ENCODE data around the gene WASF2.

- TF ChIP-seq CTCF (IDR thresholded peaks at IDR 0.05; ENCODE audit: low read length) (no peak), EZH2 (IDR thresholded peaks at IDR 0.05; ENCODE audit: borderline replicate concordance, low read length) (no peak)
These were observed 11.9 kb downstream of the WASF2 start for GRCh38 chr1:27478098-27478497.

All from OCI-LY1 (cell line).